ENCODE data around the gene RIMBP2.

DNA sequence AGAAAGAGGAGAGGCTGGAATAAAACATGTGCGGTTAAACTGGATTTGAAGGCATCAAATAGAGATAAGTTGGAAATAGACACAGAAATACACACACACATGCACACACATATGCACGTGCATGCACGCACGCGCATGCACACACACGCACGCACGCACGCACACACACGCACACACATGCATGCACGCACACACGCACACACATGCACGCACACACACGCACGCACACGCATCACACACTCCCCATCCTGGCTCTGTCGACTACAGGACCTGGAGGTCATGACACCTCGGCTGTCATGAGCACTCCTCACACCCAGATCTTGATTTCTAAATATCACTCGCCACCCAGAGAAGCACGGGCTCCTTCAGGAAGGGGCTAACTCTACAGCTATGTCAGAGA lies 51.8 kb downstream of the RIMBP2 start:
- TF ChIP-seq EZH2 (IDR thresholded peaks at IDR 0.05; ENCODE audit: insufficient read depth, poor library complexity, severe bottlenecking) (no peak), EZH2phosphoT487 (IDR thresholded peaks at IDR 0.05; ENCODE audit: insufficient read depth, low read depth) (no peak)
